ENCODE data around the gene NRF1.

- TF ChIP-seq EP300 (IDR thresholded peaks at IDR 0.05): no peak
- no peak for TF ChIP-seq POLR2A (IDR thresholded peaks at IDR 0.05; ENCODE audit: low read length)
- no peak for TF ChIP-seq RFX5 (IDR thresholded peaks at IDR 0.05)
- TF ChIP-seq RAD21 (conservative IDR thresholded peaks at IDR 0.05 in 1 of 2, IDR thresholded peaks at IDR 0.05 in 1 of 2): no peak
- TF ChIP-seq MYC (IDR thresholded peaks at IDR 0.05; ENCODE audit: borderline replicate concordance, low read length): no peak
- no peak for TF ChIP-seq USF2 (IDR thresholded peaks at IDR 0.05)
- TF ChIP-seq CTCF (IDR thresholded peaks at IDR 0.05): no peak
- no peak for TF ChIP-seq NPAS2 (CRISPR knock-in tag; IDR thresholded peaks at IDR 0.05; ENCODE audit: borderline replicate concordance)
- TF ChIP-seq HES2 (IDR thresholded peaks at IDR 0.05): no peak
- no peak for TF ChIP-seq PBX3 (IDR thresholded peaks at IDR 0.05)
- TF ChIP-seq HDAC2 (IDR thresholded peaks at IDR 0.05): no peak
- TF ChIP-seq BHLHE40 (IDR thresholded peaks at IDR 0.05; ENCODE audit: low read depth, low read length): no peak
Observed at GRCh38 chr7:129609666-129610065, 1.9 kb upstream of the NRF1 start.

All from A549 (cell line).